Occipital lobe (tissue), 3 donors: Measurements from ENCODE around the gene MAPRE2. TPM values are rescaled to one million over a fixed set of nuclear protein-coding genes. Genes with fewer than 3 reads are reported as not detected.

Experiments used
- DNase-seq: peaks from one replicate; lab custom pipeline; 2025; lab: John Stamatoyannopoulos, UW
- small RNA-seq: library from RNA; depleted of rRNA; stranded (forward); fragments of <200 nt; gene quantifications from one replicate; pipeline ENCODE3, GENCODE V24; 2014
- total RNA-seq: library from RNA; depleted of rRNA; stranded (reverse); fragments of >200 nt; gene quantifications from one replicate; pipeline ENCODE4 v1.2.3, GENCODE V29; 2014

MAPRE2 gene
- total RNA-seq, 1 donor from 2014 or later: 68.0 TPM

- no peak for DNase-seq
Measured at GRCh38 chr18:35179906-35180305, 138.7 kb downstream of the MAPRE2 start.

- no peak for DNase-seq
Measured at GRCh38 chr18:35180455-35180854, 139.2 kb downstream of the MAPRE2 start.

- no peak for DNase-seq
Measured at GRCh38 chr18:35182151-35182550, 140.9 kb downstream of the MAPRE2 start.

- no peak for DNase-seq
Measured at GRCh38 chr18:35183886-35184285, 142.7 kb downstream of the MAPRE2 start.

- no peak for DNase-seq
Measured at GRCh38 chr18:35185771-35186170, 144.6 kb downstream of the MAPRE2 start.

GRCh38 chr18:35186291-35187034, 145.2 kb downstream of the MAPRE2 start:
- no peak for DNase-seq

- DNase-seq: no peak
Measured at GRCh38 chr18:35189510-35189909, 148.3 kb downstream of the MAPRE2 start.

- no peak for DNase-seq
Measured at GRCh38 chr18:35190948-35191697, 149.9 kb downstream of the MAPRE2 start.

GRCh38 chr18:35191698-35192025, 150.4 kb downstream of the MAPRE2 start:
- DNase-seq: no peak

GRCh38 chr18:35192415-35192814, 151.2 kb downstream of the MAPRE2 start:
- no peak for DNase-seq

Small RNA genes within 50 kb of the gene (small RNA-seq; reads per million reads assigned to genes)
- gene AC015967.2: not detected

Other genes with a start within 250 kb of the MAPRE2 start
- gene ZNF397, start 199.6 kb downstream of the MAPRE2 start, total RNA-seq: 56.0 TPM
- gene ZSCAN30, start 248.8 kb downstream of the MAPRE2 start, total RNA-seq: 17.5 TPM